Astrocyte (in vitro differentiated cells and primary cell): ENCODE results near the gene FOXO6. TPM values are rescaled to one million over a fixed set of nuclear protein-coding genes. Genes with fewer than 3 reads are reported as not detected.

ENCODE experiments used
- DNase-seq: peaks from one replicate; pipeline ENCODE4 v3.0.0-alpha.2; 2010; ENCODE audit warnings: low read depth
- FAIRE-seq: peaks from 2 replicates; lab custom pipeline; 2011; peaks lifted over from hg19 to GRCh38; lab: Jason Lieb, UNC
- H2AFZ ChIP-seq: 2 replicates; pipeline ENCODE4 v1.6.0; 2012; ENCODE audit warnings: low read depth, low read length, inconsistent platforms
- H3K27ac ChIP-seq: 2 replicates; pipeline ENCODE4 v1.5.1; 2011; ENCODE audit warnings: low read depth, low read length, inconsistent platforms
- H3K27me3 ChIP-seq: 2 replicates; pipeline ENCODE4 v1.6.0; 2011; ENCODE audit warnings: low read length, inconsistent platforms; ENCODE audit not compliant: insufficient read depth
- H3K36me3 ChIP-seq: 2 replicates; pipeline ENCODE4 v1.5.1; 2011; ENCODE audit warnings: low read length, inconsistent platforms; ENCODE audit not compliant: insufficient read depth
- H3K4me1 ChIP-seq: 2 replicates; pipeline ENCODE4 v1.5.1; 2011; ENCODE audit warnings: low read length, inconsistent platforms; ENCODE audit not compliant: insufficient read depth
- H3K4me2 ChIP-seq: 2 replicates; pipeline ENCODE4 v1.6.0; 2012; ENCODE audit warnings: low read length, inconsistent platforms
- H3K4me3 ChIP-seq: 2 replicates; pipeline ENCODE4 v1.5.1; 2011; ENCODE audit warnings: low read depth, mild to moderate bottlenecking, low read length, inconsistent platforms; ENCODE audit not compliant: insufficient read depth
- H3K79me2 ChIP-seq: 2 replicates; pipeline ENCODE4 v1.6.0; 2012; ENCODE audit warnings: mild to moderate bottlenecking, low read length, inconsistent platforms; ENCODE audit not compliant: insufficient read depth
- H3K9ac ChIP-seq: 2 replicates; pipeline ENCODE4 v1.6.0; 2012; ENCODE audit warnings: mild to moderate bottlenecking, low read length, inconsistent platforms
- H3K9me3 ChIP-seq: 2 replicates; pipeline ENCODE4 v1.5.1; 2012; ENCODE audit warnings: low read depth, mild to moderate bottlenecking, low read length, inconsistent platforms; ENCODE audit not compliant: insufficient read depth
- H4K20me1 ChIP-seq: 2 replicates; pipeline ENCODE4 v1.6.0; 2012; ENCODE audit warnings: low read length, inconsistent platforms; ENCODE audit not compliant: insufficient read depth
- H3K27ac Mint-ChIP-seq: one replicate; pipeline ENCODE4 v1.8.0; 2021; ENCODE audit warnings: mild to moderate bottlenecking, mixed read lengths; ENCODE audit not compliant: unreplicated experiment
- H3K27me3 Mint-ChIP-seq: one replicate; pipeline ENCODE4 v1.8.0; 2021; ENCODE audit warnings: low read depth, mixed read lengths; ENCODE audit not compliant: unreplicated experiment
- H3K36me3 Mint-ChIP-seq: one replicate; pipeline ENCODE4 v1.8.0; 2021; ENCODE audit warnings: low read depth, mixed read lengths; ENCODE audit not compliant: unreplicated experiment
- H3K4me1 Mint-ChIP-seq: one replicate; pipeline ENCODE4 v1.8.0; 2021; ENCODE audit warnings: low read depth, mixed read lengths; ENCODE audit not compliant: unreplicated experiment
- H3K4me3 Mint-ChIP-seq: one replicate; pipeline ENCODE4 v1.8.0; 2021; ENCODE audit warnings: mild to moderate bottlenecking, moderate library complexity, mixed read lengths; ENCODE audit not compliant: unreplicated experiment
- H3K9me3 Mint-ChIP-seq: one replicate; pipeline ENCODE4 v1.8.0; 2021; ENCODE audit warnings: mild to moderate bottlenecking, mixed read lengths; ENCODE audit not compliant: unreplicated experiment
- CTCF ChIP-seq: IDR thresholded peaks from 2 replicates; pipeline ENCODE4 v1.5.1; 2011; ENCODE audit warnings: low read depth, mild to moderate bottlenecking, inconsistent platforms, low read length, moderate library complexity; ENCODE audit not compliant: insufficient read depth
- EZH2 ChIP-seq: IDR thresholded peaks from 2 replicates; pipeline ENCODE4 v1.6.1; 2012; ENCODE audit warnings: mild to moderate bottlenecking, low read length, inconsistent platforms; ENCODE audit not compliant: insufficient read depth
- total RNA-seq: library from RNA; stranded (reverse); gene quantifications from 2 replicates; pipeline ENCODE4 v1.2.1, GENCODE V29; 2021

The FOXO6 gene
- total RNA-seq, 1 donor from 2014 or later: 1.2 TPM

- Mint-ChIP-seq H3K27me3 (peaks cover 38% of the 10 kb centered on the region), H3K4me1 (peaks cover 20% of the 10 kb centered on the region), H3K36me3 (no peaks in the 10 kb centered on the region), H3K4me3 (peak overlapping the region; percentile 66), H3K27ac (no peak overlapping the region), H3K9me3 (no peaks in the 10 kb centered on the region)
- H3K27me3 ChIP-seq: peaks cover 38% of the 10 kb centered on the region
- no peak overlapping the region for H3K4me2 ChIP-seq
- no peak for TF ChIP-seq CTCF
- TF ChIP-seq EZH2: no peak
- H3K36me3 ChIP-seq: no peaks in the 10 kb centered on the region
- no peak for DNase-seq
- H2AFZ ChIP-seq: no peak overlapping the region
- peaks cover 40% of the 10 kb centered on the region for H3K4me1 ChIP-seq
- H3K27ac ChIP-seq: no peak overlapping the region
- no peaks in the 10 kb centered on the region for H3K9me3 ChIP-seq
- no peaks in the 10 kb centered on the region for H3K79me2 ChIP-seq
- H3K9ac ChIP-seq: no peak overlapping the region
- FAIRE-seq: no peak
- peaks cover 4% of the 10 kb centered on the region for H4K20me1 ChIP-seq
- H3K4me3 ChIP-seq: no peak overlapping the region
Measured at GRCh38 chr1:41362749-41363590, 1.7 kb downstream of the FOXO6 start.

- peaks cover 39% of the 10 kb centered on the region for H3K27me3 Mint-ChIP-seq
- no peak overlapping the region for H2AFZ ChIP-seq
- peaks cover 12% of the 10 kb centered on the region for H3K4me1 Mint-ChIP-seq
- peaks cover 42% of the 10 kb centered on the region for H3K27me3 ChIP-seq
- no peak overlapping the region for H3K27ac ChIP-seq
- peaks cover 32% of the 10 kb centered on the region for H3K4me1 ChIP-seq
- H3K9me3 ChIP-seq: no peaks in the 10 kb centered on the region
- DNase-seq: no peak
- FAIRE-seq: no peak
- no peaks in the 10 kb centered on the region for H3K36me3 Mint-ChIP-seq
- H3K27ac Mint-ChIP-seq: no peak overlapping the region
- H3K4me3 Mint-ChIP-seq: peak overlapping the region; percentile 34
- peaks cover 4% of the 10 kb centered on the region for H4K20me1 ChIP-seq
- no peak overlapping the region for H3K9ac ChIP-seq
- H3K79me2 ChIP-seq: no peaks in the 10 kb centered on the region
- no peak overlapping the region for H3K4me2 ChIP-seq
- no peaks in the 10 kb centered on the region for H3K36me3 ChIP-seq
- no peak overlapping the region for H3K4me3 ChIP-seq
- no peak for TF ChIP-seq EZH2
- TF ChIP-seq CTCF: no peak
- no peaks in the 10 kb centered on the region for H3K9me3 Mint-ChIP-seq
Measured at GRCh38 chr1:41363591-41364320, 2.5 kb downstream of the FOXO6 start.
